Measurements from ENCODE around the gene RHEX.
A peak's percentile ranks its signal among the peaks of the same experiment; 100 is the strongest.

RHEX gene

GRCh38 chr1:206030191-206030590, 22.8 kb upstream of the RHEX start:
- TF ChIP-seq CTCF (conservative IDR thresholded peaks at IDR 0.05; ENCODE audit: low read depth, low read length) = no peak
- no peak overlapping the region for H3K4me3 ChIP-seq (ENCODE audit: low read depth, low read length)
- DNase-seq (ENCODE audit: low read depth) = no peak

GRCh38 chr1:206030714-206031113, 22.3 kb upstream of the RHEX start:
- TF ChIP-seq CTCF (conservative IDR thresholded peaks at IDR 0.05; ENCODE audit: low read depth, low read length) = peak; percentile 99
- H3K4me3 ChIP-seq (ENCODE audit: low read depth, low read length) = no peak overlapping the region
- DNase-seq (ENCODE audit: low read depth) = peak; percentile 86

GRCh38 chr1:206032380-206033140, 20.4 kb upstream of the RHEX start:
- TF ChIP-seq CTCF (conservative IDR thresholded peaks at IDR 0.05; ENCODE audit: low read depth, low read length) = no peak
- peak; percentile 38 for DNase-seq (ENCODE audit: low read depth)
- no peak overlapping the region for H3K4me3 ChIP-seq (ENCODE audit: low read depth, low read length)

GRCh38 chr1:206035027-206035426, 17.9 kb upstream of the RHEX start:
- no peak for TF ChIP-seq CTCF (conservative IDR thresholded peaks at IDR 0.05; ENCODE audit: low read depth, low read length)
- DNase-seq (ENCODE audit: low read depth) = no peak
- H3K4me3 ChIP-seq (ENCODE audit: low read depth, low read length) = no peak overlapping the region

GRCh38 chr1:206036663-206037455, 16.1 kb upstream of the RHEX start:
- no peak overlapping the region for H3K4me3 ChIP-seq (ENCODE audit: low read depth, low read length)
- no peak for DNase-seq (ENCODE audit: low read depth)
- no peak for TF ChIP-seq CTCF (conservative IDR thresholded peaks at IDR 0.05; ENCODE audit: low read depth, low read length)

- H3K4me3 ChIP-seq (ENCODE audit: low read depth, low read length) = no peak overlapping the region
These were observed 15.4 kb upstream of the RHEX start for GRCh38 chr1:206037581-206037980.

More at GRCh38 chr1:206037581-206037980, 15.4 kb upstream of the RHEX start:
- TF ChIP-seq CTCF (conservative IDR thresholded peaks at IDR 0.05; ENCODE audit: low read depth, low read length) = no peak
- no peak for DNase-seq (ENCODE audit: low read depth)

Data from choroid plexus epithelial cell (primary cell).